GM21529 (cell line): Measurements from ENCODE around the gene EDC3.
"Not testable (repeated sequence)": the region's sequence is repeated elsewhere in the genome, so short reads cannot be mapped to it uniquely, and the experiment has no call there.

ENCODE experiments used
- ATAC-seq: cut with Tn5 transposase; IDR thresholded peaks from one replicate; pipeline ENCODE4 v1.9.1; 2021; ENCODE audit not compliant: unreplicated experiment

The EDC3 gene

DNA sequence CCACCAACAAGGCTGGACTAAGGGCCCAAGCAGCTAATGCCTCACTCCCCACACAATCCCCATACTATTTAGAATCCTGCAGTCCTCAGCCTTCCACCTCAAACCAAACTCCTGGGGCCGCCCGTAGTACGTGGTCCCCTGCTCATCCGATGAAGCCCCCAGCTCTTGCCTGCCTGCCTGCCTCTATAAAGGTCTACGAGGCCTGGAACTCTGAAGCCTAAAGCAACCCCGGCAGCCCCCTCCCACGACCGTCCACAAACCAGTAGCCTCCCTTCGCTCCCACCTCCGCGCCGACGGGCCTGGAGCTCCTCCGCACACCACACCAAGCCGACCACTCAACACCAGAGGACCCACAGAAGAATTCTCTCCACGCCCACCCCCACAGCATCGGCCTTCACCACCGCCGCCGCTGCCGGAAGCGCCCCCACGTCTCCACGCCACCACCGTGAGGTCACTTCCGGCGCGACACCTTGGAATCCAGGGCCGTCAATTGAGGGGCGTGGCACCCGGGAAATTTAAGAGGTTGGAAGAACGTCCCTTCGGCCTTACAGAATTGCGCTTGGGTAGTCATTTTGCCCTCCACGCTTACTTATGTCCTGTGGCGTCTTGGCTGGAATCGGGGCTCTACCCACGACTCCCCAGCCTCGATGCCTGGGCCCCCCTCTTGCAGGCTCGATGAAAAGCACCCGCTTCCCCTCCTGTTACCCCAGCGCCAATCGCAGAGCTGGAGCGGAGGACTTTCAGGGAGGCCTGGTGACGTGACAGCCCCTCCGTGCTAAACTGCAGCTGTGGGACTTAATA, at the start of gene EDC3:
Gene EDC3, minus strand, starts transcription at position 428 of the 801 bp plus-strand sequence. CDS start 20,900 bp downstream, outside the sequence.
- peak; percentile 89 for ATAC-seq

- ATAC-seq: no peak
Observed at GRCh38 chr15:74742422-74742821, 46.6 kb upstream of the EDC3 start.

DNA sequence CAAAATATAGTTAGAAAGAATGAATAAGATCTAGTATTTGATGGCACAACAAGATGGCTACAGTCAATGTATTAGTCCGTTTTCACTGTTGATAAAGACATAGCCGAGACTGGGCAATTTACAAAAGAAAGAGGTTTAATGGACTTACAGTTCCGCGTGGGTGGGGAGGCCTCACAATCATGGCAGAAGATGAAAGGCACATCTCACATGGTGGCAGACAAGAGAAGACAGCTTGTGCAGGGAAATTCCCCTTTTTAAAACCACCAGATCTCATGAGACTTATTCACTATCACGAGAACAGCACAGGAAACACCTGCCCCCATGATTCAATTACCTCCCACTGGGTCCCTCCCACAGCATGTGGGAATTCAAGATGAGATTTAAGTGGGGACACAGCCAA, 42.4 kb upstream of the EDC3 start:
- ATAC-seq: not testable (repeated sequence)

- ATAC-seq: no peak
Observed at GRCh38 chr15:74735305-74735704, 39.5 kb upstream of the EDC3 start.

DNA sequence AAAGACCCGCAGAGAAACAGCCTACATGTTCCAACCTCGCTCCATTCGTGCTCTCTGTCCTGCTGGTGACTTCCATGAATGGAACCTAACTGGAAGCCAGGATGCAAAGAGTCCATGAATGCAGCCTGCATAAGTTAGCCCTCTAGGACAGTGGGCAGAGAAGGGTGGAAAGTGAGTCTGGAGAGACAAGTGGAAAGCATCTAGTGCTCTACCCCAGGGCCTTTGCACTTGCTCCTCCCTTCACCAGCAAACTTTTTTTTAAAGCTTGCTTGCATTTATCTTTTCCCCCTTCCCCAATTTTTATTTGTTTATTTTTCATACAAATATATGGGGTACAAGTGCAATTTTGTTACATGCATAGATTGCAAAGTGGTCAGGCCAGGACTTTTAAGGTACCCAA, 37.4 kb upstream of the EDC3 start:
- no peak for ATAC-seq

- no peak for ATAC-seq
Observed at GRCh38 chr15:74732846-74733245, 37.0 kb upstream of the EDC3 start.

- ATAC-seq: no peak
Observed at GRCh38 chr15:74730619-74731316, 34.9 kb upstream of the EDC3 start.

DNA sequence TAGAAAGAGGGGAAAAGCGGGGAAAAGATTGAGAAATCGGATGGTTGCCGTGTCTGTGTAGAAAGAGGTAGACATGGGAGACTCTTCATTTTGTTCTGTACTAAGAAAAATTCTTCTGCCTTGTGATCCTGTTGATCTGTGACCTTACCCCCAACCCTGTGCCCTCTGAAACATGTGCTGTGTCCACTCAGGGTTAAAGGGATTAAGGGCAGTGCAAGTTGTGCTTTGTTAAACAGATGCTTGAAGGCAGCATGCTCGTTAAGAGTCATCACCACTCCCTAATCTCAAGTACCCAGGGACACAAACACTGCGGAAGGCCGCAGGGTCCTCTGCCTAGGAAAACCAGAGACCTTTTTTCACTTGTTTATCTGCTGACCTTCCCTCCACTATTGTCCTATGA, 33.5 kb upstream of the EDC3 start:
- ATAC-seq: not testable (repeated sequence)

GRCh38 chr15:74728699-74729098, 32.9 kb upstream of the EDC3 start:
- not testable (repeated sequence) for ATAC-seq

GRCh38 chr15:74727727-74728126, 31.9 kb upstream of the EDC3 start:
- ATAC-seq: no peak

- ATAC-seq: no peak
Observed at GRCh38 chr15:74726774-74727164, 30.9 kb upstream of the EDC3 start.

DNA sequence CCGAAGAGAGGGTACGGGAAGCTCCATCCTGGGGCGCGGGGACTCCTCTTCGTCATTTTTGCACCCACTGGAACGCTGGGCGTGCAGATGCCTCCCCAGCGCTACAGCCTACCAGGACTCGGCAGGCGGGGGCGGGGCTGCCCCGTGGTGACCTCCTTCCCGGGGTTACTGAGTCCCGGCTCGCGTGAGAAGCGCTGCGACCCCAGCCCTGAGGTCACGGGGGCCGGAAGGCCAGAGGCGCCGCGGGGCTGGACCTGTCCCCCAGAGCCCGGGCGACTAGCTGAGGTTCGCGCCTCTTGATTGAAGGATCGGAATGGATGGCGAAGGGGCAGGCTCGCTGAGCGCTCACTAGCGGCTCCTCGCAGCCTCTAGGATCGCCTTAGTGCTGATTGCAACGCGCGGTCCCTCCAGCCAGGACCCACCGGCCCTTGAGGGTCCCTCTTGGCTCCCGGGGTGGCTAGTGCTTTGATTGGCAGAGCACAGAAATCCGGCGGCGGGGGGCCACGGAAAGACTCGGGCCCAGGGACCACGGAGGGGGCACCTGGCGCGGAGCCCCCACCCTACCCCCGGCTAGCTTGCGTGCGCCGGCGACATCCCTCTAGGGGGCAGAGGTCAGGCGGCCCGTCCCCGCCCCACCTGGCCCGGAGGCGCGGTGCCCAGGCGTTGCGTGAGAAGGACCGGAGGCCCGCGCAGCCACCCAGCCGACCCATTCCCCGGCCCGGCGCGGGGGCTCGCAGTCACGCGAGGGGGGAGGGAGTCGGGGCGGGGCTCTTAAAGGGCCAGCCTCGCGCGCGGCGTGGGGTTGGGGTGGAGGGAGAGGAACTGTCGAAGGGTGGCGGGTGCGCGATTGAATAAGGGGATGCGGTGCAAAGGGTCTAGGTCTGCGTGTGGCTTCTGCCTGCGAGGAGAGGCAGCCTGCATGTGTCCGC, 30.3 kb upstream of the EDC3 start:
- no peak for ATAC-seq

GRCh38 chr15:74725225-74725774, 29.5 kb upstream of the EDC3 start, which contains the start of gene CYP1A1:
TSS of gene CYP1A1 (minus strand) at chr15:74725528. CDS start at chr15:74723097, 2,431 bp downstream.
- ATAC-seq: no peak

GRCh38 chr15:74724570-74725224, 28.9 kb upstream of the EDC3 start:
- ATAC-seq: no peak

DNA sequence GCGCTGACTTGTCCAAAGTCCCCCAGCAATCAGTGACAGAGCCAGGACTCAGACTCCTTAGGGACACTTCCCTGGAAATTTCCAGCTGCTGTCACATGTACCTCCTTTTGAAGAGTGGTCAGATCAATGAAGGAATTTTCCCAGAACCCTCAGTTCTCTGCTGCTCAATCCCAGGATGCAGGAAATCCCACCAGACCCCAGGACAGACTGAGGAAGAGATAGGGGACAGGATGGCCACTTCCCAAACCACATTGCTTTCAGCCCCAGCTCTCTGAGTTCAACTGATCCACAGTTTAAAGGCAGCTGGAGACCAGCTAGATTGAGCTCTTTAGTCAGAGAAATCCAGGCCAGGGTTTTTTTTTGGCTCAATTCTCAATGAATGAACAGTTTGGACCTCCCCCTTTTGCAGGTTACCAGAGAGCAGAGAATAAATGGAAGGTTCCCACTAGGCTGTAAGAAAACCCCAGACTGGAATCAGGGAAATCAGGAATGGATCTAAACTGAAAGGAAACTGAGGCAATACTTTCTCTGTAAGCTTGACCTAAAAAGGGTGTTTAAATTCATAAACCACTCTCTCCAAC, 28.0 kb upstream of the EDC3 start:
- ATAC-seq: no peak

DNA sequence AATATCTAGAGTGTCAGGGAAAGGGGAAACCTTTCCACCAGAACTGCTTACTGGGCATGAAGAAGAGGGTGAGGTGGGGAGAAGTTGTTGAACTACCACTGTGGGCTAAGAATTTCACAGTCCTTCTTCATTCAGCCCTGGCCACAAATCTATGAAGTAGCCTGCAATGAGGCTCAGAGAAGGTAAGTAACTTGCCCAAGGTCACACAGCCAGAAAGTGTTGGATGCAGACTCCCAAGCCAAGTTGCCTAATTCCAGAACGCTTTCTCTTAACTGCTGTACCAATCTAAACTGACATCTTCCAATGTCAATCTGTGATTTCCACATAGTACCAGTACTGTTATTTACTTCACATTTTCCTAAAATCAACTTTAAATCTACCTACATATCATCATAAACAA, 27.4 kb upstream of the EDC3 start:
- no peak for ATAC-seq

DNA sequence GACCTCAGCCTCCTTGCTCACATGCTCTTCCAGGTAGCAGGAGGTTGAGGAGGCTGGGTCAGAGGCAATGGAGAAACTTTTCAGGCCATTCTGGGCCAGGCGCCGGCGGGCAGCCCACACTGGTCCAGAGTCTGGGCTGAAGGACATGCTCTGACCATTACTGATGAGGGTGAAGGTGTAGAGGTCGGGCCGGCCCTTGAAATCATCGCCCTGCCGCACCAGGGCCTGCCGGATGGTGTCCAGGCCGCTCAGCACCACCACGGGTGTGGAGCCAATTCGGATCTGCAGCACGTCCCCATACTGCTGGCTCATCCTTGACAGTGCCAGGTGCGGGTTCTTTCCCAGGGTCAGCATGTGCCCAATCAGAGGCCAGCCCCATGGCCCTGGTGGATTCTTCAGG, 26.8 kb upstream of the EDC3 start:
- no peak for ATAC-seq

GRCh38 chr15:74716651-74717050, 20.8 kb upstream of the EDC3 start:
- ATAC-seq: no peak

- no peak for ATAC-seq
Observed at GRCh38 chr15:74712311-74712710, 16.5 kb upstream of the EDC3 start.
